Upper lobe of left lung (tissue), 6 donors: Measurements from ENCODE around the gene GPC5. TPM values are rescaled to one million over a fixed set of nuclear protein-coding genes. Genes with fewer than 3 reads are reported as not detected.
"Not testable (repeated sequence)": the region's sequence is repeated elsewhere in the genome, so short reads cannot be mapped to it uniquely, and the experiment has no call there.

Experiments
- ATAC-seq, 2 donors: fragments of 200-7000 bp; cut with Tn5 transposase; one replicate each; pipeline ENCODE4 v1.9.1; 2022; ENCODE audit warnings: mild to moderate bottlenecking in 2 of 2, moderate library complexity in 2 of 2; ENCODE audit not compliant: low FRiP score in 2 of 2
- DNase-seq, 2 donors: peaks; one replicate each; pipeline ENCODE4 v3.0.0-alpha.2; 2019 to 2020
- H3K27ac ChIP-seq, 4 donors: fragments of 200-600 bp; sonication (generic); one replicate each; pipeline ENCODE4 v1.5.1; 2016 to 2019
- H3K27me3 ChIP-seq, 4 donors: fragments of 200-600 bp; sonication (generic); one replicate each; pipeline ENCODE4 v1.5.1; 2017 to 2019
- H3K36me3 ChIP-seq, 4 donors: fragments of 200-600 bp; sonication (generic); one replicate each; pipeline ENCODE4 v1.5.1; 2016 to 2019
- H3K4me1 ChIP-seq, 4 donors: fragments of 200-600 bp; sonication (generic); one replicate each; pipeline ENCODE4 v1.5.1; 2018 to 2019
- H3K4me3 ChIP-seq, 4 donors: fragments of 200-600 bp; sonication (generic); one replicate each; pipeline ENCODE4 v1.5.1; 2017 to 2019; ENCODE audit warnings: mild to moderate bottlenecking in 2 of 4, moderate library complexity in 1 of 4
- H3K9me3 ChIP-seq, 4 donors: fragments of 200-600 bp; sonication (generic); one replicate each; pipeline ENCODE4 v1.5.1; 2018 to 2019
- EP300 ChIP-seq, 4 donors: sonication (generic); formaldehyde crosslinking; IDR thresholded peaks; one replicate each; pipeline ENCODE4 v1.5.1; 2017; ENCODE audit warnings: antibody characterized with exemption in 4 of 4, control low read depth in 2 of 4
- POLR2A ChIP-seq, 4 donors: fragments of 450-650 bp; IDR thresholded peaks; one replicate each; pipeline ENCODE4 v1.5.1; 2016 to 2017; ENCODE audit warnings: antibody characterized with exemption in 4 of 4, mild to moderate bottlenecking in 2 of 4
- POLR2AphosphoS5 ChIP-seq, 2 donors: sonication (generic); formaldehyde crosslinking; IDR thresholded peaks; one replicate each; pipeline ENCODE4 v1.5.1; 2017; ENCODE audit warnings: antibody characterized with exemption in 2 of 2
- WGBS, 2 donors: methylation state at CpG; one replicate each; pipeline ENCODE4 v1.1.5; 2017 to 2018; 5-methylcytosine and 5-hydroxymethylcytosine counted together
- total RNA-seq, 6 donors: library from RNA; depleted of rRNA in 4 of 6; stranded (reverse); fragments of >200 nt in 4 of 6; gene quantifications; one replicate each; pipeline versions ENCODE4 v1.1.0 to v1.2.1, GENCODE V29; 2016 to 2021
- TF ChIP-seq, protein P1 (sequence below), 6 experiments: fragments of 450-650 bp in 4 of 6; fragments of 200-600 bp in 2 of 6; sonication (generic) in 2 of 6; IDR thresholded peaks; one replicate each; pipeline ENCODE4 v1.5.1; 2016 to 2019; ENCODE audit warnings: antibody characterized with exemption in 6 of 6
- donor health status: DM: no; HTN: no; CAD: no; lungs with moderate emphysema.
- donor health status: DM: no; HTN: yes; CAD: no; lungs with severe emphysema.

Gene GPC5
- total RNA-seq, 6 donors from 2014 or later = 7.6 to 51.4 (median 12.8) TPM

DNA sequence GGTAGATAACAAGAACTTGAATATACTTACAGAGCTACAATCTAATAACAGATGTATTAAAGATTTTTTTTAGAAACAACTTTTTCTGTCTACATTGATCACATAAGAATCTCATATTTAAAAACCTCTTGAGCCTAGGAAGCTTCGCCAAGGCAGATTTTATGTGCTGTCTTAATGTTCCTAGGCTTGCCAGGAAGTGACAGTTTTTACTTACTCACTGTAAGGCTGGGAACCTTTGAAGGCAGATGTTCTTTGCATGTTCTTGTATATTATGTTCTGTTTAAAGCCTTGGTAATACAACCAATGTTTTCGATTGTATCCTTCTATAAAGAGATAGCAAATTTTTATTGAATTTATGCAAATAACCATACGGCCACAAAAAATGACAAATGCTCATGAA is 492.7 kb downstream of the GPC5 start:
- no peaks in the 10 kb centered on the region for H3K27me3 ChIP-seq
- no peak overlapping the region for H3K4me3 ChIP-seq
- ATAC-seq = no peak
- no peak overlapping the region for H3K27ac ChIP-seq
- H3K36me3 ChIP-seq = no peaks in the 10 kb centered on the region
- H3K9me3 ChIP-seq = peaks cover 0 to 7% (median 0%) of the 10 kb centered on the region in 4 donors
- no peaks in the 10 kb centered on the region for H3K4me1 ChIP-seq
- WGBS, 2 donors = 71 to 74% methylated on average over 3 of the region's 3 CpGs
- DNase-seq = no peak
- no peak for TF ChIP-seq EP300 (IDR thresholded peaks at IDR 0.05)
- TF ChIP-seq, protein P1, sequence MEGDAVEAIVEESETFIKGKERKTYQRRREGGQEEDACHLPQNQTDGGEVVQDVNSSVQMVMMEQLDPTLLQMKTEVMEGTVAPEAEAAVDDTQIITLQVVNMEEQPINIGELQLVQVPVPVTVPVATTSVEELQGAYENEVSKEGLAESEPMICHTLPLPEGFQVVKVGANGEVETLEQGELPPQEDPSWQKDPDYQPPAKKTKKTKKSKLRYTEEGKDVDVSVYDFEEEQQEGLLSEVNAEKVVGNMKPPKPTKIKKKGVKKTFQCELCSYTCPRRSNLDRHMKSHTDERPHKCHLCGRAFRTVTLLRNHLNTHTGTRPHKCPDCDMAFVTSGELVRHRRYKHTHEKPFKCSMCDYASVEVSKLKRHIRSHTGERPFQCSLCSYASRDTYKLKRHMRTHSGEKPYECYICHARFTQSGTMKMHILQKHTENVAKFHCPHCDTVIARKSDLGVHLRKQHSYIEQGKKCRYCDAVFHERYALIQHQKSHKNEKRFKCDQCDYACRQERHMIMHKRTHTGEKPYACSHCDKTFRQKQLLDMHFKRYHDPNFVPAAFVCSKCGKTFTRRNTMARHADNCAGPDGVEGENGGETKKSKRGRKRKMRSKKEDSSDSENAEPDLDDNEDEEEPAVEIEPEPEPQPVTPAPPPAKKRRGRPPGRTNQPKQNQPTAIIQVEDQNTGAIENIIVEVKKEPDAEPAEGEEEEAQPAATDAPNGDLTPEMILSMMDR (IDR thresholded peaks at IDR 0.05) = no peak
- no peak for TF ChIP-seq POLR2A (IDR thresholded peaks at IDR 0.05)
- no peak for TF ChIP-seq POLR2AphosphoS5 (IDR thresholded peaks at IDR 0.05)

DNA sequence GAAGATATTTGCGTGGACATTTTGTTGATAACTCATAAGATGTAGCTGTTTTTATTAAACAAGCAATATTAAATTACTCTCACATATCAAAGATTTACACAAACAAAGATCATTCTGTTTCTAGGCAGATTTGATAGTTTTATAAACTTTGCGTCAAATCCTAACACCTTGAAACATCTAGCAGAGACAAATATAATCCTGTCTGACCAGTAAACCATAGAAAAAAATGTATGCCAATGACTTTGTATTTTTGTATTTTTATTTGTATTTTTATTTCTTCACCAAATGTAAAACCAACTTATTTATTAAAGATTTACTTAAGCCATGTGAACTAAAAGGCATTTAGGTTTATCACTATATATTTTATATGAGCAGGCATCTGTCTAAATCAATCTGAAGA is 494.6 kb downstream of the GPC5 start:
- peaks cover 0 to 7% (median 0%) of the 10 kb centered on the region in 4 donors for H3K9me3 ChIP-seq
- 90 to 96% methylated on average over 2 of the region's 2 CpGs for WGBS, 2 donors
- ATAC-seq (no peak), DNase-seq (no peak)
- no peaks in the 10 kb centered on the region for H3K36me3 ChIP-seq
- H3K4me3 ChIP-seq = no peak overlapping the region
- H3K27me3 ChIP-seq = no peaks in the 10 kb centered on the region
- no peak overlapping the region for H3K27ac ChIP-seq
- H3K4me1 ChIP-seq = no peaks in the 10 kb centered on the region
- TF ChIP-seq EP300 (IDR thresholded peaks at IDR 0.05) = no peak
- no peak for TF ChIP-seq POLR2A (IDR thresholded peaks at IDR 0.05)
- TF ChIP-seq POLR2AphosphoS5 (IDR thresholded peaks at IDR 0.05) = no peak
- TF ChIP-seq, protein P1 (IDR thresholded peaks at IDR 0.05) = no peak

DNA sequence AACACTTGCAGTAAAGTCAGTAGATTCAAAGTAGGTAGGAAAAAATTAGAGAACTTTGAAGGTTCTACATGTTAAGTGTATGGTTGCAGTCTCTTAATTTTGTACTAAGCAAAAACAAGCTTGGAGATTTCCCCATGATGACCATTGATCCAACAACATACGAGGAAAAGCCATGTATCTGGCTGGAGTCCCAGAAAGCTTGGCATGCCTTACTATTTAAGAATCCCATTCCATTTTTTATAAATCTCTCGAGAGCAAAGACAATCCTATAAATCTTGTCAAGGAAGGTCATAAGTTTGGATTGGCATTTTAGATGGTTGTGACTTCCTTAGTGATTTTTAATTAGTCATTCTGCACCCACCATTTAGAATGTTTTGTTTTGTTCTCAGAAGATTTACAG is 495.9 kb downstream of the GPC5 start:
- TF ChIP-seq EP300 (IDR thresholded peaks at IDR 0.05) (no peak), POLR2A (IDR thresholded peaks at IDR 0.05) (no peak), POLR2AphosphoS5 (IDR thresholded peaks at IDR 0.05) (no peak)
- Histone ChIP-seq H3K4me3 (no peak overlapping the region), H3K27ac (no peak overlapping the region), H3K9me3 (peaks cover 0 to 7% (median 0%) of the 10 kb centered on the region in 4 donors), H3K36me3 (no peaks in the 10 kb centered on the region), H3K27me3 (no peaks in the 10 kb centered on the region), H3K4me1 (no peaks in the 10 kb centered on the region)
- ATAC-seq (no peak), DNase-seq (no peak)
- WGBS, 2 donors = 37 to 41% methylated on average over 2 of the region's 2 CpGs

DNA sequence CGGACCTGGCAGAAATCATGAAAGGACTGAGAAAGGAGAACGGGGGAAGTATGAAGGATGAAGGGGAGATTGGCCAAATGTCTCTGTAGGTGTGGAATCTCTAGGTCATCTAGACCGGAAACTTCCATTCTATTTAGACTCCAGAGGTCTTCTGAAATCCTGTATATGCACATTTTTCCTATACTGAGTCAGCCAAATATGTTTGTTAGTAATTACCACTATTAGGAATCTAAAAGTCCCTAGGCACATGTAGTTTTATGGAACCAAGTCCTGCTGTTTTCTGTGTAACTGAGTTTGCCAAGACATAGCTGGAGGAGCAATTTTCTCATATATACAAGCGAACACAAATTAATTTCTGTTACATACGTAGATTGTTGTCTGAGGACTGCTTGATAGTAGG is 498.1 kb downstream of the GPC5 start:
- 64 to 77% methylated on average over 5 of the region's 5 CpGs for WGBS, 2 donors

DNA sequence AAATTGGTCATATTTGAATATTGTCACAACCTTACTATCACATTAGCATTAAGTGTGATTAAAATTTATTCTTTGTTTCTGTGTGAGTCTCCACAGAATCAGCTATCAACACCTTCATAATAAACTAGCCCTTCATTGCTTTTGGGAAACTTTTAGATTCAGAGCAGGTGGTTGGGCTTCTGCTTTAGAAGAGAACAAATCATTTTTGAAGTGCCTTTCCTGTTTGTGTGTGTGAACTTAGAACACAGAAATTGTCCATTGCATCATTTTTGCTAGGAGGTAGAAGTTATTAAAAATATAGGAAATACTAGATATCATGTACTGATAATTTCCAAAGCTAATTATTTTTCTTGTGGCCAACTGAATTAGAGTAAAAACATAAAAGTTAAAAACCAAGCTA is 500.6 kb downstream of the GPC5 start:
- H3K9me3 ChIP-seq, H3K4me1 ChIP-seq, DNase-seq, H3K27me3 ChIP-seq, H3K27ac ChIP-seq, ATAC-seq, H3K36me3 ChIP-seq, H3K4me3 ChIP-seq: not testable (repeated sequence)

More for the DNA sequence above, 498.1 kb downstream of the GPC5 start:
- Histone ChIP-seq H3K4me1 (no peaks in the 10 kb centered on the region), H3K4me3 (no peak overlapping the region), H3K27ac (no peak overlapping the region), H3K27me3 (no peaks in the 10 kb centered on the region), H3K36me3 (no peaks in the 10 kb centered on the region), H3K9me3 (peaks cover 0 to 7% (median 0%) of the 10 kb centered on the region in 4 donors)
- TF ChIP-seq, protein P1 (IDR thresholded peaks at IDR 0.05) = no peak
- TF ChIP-seq EP300 (IDR thresholded peaks at IDR 0.05) (no peak), POLR2AphosphoS5 (IDR thresholded peaks at IDR 0.05) (no peak), POLR2A (IDR thresholded peaks at IDR 0.05) (no peak)
- ATAC-seq (no peak), DNase-seq (no peak)

DNA sequence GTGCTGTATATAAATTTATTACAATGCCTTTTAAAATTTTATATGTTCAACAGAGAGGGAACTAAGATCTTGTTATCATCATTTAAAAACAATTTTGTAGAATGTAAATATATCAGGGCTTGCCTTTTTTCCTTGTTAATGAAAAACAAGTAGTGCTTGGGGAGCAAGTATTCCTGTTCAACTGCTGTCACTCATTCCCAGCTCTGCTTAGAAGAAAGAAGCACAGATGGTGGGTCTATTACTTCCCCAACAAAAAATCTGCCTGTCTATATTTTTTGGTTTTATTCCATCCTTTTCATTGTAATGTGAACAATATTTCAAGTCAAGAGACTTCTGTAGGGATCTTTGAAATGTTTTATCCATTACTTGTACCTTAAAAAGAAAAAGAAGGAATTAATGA is 503.9 kb downstream of the GPC5 start:
- Histone ChIP-seq H3K4me3 (no peak overlapping the region), H3K4me1 (no peaks in the 10 kb centered on the region), H3K27me3 (no peaks in the 10 kb centered on the region), H3K9me3 (no peaks in the 10 kb centered on the region), H3K27ac (no peak overlapping the region), H3K36me3 (no peaks in the 10 kb centered on the region)
- ATAC-seq = no peak
- DNase-seq = no peak
- TF ChIP-seq EP300 (IDR thresholded peaks at IDR 0.05) (no peak), POLR2AphosphoS5 (IDR thresholded peaks at IDR 0.05) (no peak), POLR2A (IDR thresholded peaks at IDR 0.05) (no peak)
- TF ChIP-seq, protein P1 (IDR thresholded peaks at IDR 0.05) = no peak
